ENCODE measurements around the gene B3GNT9. TPM values are rescaled to one million over a fixed set of nuclear protein-coding genes. Genes with fewer than 3 reads are reported as not detected.

Gene B3GNT9
- total RNA-seq, 3 donors from 2014 or later: 7.8 to 13.3 (median 11.1) TPM

DNA sequence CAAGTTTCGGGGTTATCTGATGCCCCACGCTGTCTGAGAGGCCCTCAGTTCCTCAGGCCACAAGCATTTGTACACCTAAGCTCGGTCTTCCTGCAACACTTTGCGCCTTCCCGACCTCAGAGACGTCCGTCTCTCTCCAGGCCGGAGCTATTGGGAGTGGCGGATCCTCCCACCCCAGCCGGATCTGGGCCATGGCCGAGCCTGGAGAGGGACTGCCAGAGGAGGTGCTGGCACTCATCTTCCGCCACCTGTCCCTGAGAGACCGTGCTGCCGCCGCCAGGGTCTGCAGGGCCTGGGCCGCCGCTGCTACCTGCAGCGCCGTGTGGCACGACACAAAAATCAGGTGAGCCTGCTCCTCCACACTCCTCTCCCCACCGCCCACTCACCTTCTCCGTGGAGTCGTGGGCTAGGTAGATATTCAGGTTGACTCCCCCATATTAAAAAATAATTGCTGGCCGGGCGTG lies 10.8 kb upstream of the B3GNT9 start:
- intact Hi-C loops (cut with DNase I; ENCODE audit: low total_unique reads): no loop called here
- H3K4me1 ChIP-seq: peaks cover 10 to 11% of the 10 kb centered on the region in 2 donors
- no peak for DNase-seq (ENCODE audit: low spot score in 2 of 2)
- peak overlapping the region in 2 of 3 donors; percentile 80 to 96 for H3K4me3 ChIP-seq
- H3K27ac ChIP-seq: no peak overlapping the region
- TF ChIP-seq POLR2AphosphoS5 (IDR thresholded peaks at IDR 0.05): no peak
- no peak for TF ChIP-seq POLR2A (IDR thresholded peaks at IDR 0.05)
- TF ChIP-seq, protein P1, sequence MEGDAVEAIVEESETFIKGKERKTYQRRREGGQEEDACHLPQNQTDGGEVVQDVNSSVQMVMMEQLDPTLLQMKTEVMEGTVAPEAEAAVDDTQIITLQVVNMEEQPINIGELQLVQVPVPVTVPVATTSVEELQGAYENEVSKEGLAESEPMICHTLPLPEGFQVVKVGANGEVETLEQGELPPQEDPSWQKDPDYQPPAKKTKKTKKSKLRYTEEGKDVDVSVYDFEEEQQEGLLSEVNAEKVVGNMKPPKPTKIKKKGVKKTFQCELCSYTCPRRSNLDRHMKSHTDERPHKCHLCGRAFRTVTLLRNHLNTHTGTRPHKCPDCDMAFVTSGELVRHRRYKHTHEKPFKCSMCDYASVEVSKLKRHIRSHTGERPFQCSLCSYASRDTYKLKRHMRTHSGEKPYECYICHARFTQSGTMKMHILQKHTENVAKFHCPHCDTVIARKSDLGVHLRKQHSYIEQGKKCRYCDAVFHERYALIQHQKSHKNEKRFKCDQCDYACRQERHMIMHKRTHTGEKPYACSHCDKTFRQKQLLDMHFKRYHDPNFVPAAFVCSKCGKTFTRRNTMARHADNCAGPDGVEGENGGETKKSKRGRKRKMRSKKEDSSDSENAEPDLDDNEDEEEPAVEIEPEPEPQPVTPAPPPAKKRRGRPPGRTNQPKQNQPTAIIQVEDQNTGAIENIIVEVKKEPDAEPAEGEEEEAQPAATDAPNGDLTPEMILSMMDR (IDR thresholded peaks at IDR 0.05): no peak
- H3K9me3 ChIP-seq: no peaks in the 10 kb centered on the region
- H3K36me3 ChIP-seq: no peaks in the 10 kb centered on the region
- no peaks in the 10 kb centered on the region for H3K27me3 ChIP-seq

DNA sequence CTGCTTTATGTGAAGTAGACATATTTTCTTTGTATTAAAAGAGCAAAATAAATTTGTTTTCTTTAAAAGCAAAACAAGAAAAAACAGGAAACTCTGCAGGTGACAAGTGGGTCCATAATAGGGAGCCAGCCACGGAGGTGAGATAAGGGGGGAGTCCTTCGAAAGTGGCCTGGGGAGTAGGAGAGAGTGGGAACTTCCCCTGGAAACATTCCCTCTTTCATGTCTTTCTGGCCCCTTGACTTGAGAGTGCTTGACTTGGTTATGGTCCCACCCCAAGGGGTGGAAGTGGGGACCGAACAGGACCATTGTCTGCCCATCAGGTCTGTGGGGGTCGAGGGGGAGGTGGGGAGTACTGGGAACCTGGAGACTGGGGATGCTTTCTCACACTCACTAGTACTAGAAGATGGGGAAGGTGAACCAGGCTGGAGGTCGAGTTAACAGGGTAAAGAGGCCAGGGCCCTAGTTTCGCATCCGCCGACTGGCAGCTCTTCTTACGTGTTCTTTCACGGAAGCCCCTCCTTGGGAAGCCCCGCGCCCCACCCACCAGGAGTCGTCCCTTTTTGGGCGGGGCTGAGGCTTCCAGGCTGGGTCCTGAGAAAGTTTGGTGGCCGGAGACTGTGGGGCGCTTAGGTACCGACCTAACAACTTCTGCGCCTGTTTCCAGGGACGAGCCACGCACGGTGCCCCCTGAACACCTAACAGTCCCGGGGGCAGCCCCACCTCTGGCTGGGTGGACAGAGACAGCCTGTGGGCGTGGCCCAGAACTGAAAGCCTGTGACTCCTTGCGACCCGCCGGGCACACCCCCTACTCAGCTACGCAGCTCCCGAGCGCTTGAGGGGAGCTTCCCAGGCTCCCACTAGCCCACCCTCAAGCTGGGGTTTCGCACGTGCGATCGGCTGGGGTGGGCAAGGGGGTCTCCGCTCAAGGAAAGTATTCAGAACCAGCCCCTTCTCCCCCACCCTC lies 8.1 kb upstream of the B3GNT9 start:
- peak overlapping the region; percentile 80 to 96 (median 93) for H3K4me3 ChIP-seq
- no peak for DNase-seq (ENCODE audit: low spot score in 2 of 2)
- intact Hi-C loops (cut with DNase I; ENCODE audit: low total_unique reads): no loop called here
- H3K36me3 ChIP-seq: no peaks in the 10 kb centered on the region
- H3K9me3 ChIP-seq: no peaks in the 10 kb centered on the region
- peak overlapping the region; percentile 81 to 86 for H3K27ac ChIP-seq
- peaks cover 5 to 11% of the 10 kb centered on the region in 2 donors for H3K4me1 ChIP-seq
- TF ChIP-seq POLR2AphosphoS5 (IDR thresholded peaks at IDR 0.05) (no peak), POLR2A (IDR thresholded peaks at IDR 0.05) (no peak)
- TF ChIP-seq, protein P1 (IDR thresholded peaks at IDR 0.05): no peak
- H3K27me3 ChIP-seq: no peaks in the 10 kb centered on the region

DNA sequence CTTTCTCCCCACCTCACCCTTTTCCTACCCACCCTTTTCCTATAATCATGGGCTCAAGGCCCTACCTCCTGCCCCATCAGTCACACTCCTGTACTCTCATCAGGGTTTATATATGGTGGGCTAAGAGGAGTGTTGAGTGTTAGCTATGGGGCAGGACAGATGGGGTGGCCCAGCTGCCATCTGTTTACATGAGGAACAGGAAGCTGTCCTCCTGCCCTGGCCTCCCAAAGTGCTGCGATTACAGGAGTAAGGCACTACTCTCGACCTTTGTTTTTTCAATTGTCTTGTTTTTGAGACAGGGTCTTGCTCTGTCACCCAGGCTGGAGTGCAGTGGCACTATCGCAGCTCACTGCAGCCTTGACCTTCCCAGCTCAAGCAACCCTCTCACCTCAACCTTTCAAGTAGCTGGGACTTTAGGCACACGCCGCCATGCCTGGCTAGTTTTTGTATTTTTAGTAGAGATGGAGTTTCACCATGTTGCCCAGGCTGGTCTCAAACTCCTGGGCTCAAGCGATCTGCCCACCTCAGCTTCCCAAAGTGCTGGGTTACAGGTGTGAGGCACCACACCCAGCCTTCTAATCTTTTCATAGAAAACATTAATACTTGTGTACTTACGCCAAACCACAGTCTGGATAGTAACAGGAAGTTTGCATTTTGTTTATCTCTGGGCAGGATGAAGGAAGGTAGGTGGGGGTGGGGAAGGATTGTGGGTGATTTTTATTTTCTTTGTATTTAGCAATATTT lies 7.3 kb upstream of the B3GNT9 start:
- Histone ChIP-seq H3K9me3 (no peaks in the 10 kb centered on the region), H3K27me3 (no peaks in the 10 kb centered on the region), H3K27ac (peak overlapping the region in 1 of 2 donors; percentile 43), H3K4me3 (no peak overlapping the region), H3K4me1 (peaks cover 0 to 10% of the 10 kb centered on the region in 2 donors), H3K36me3 (no peaks in the 10 kb centered on the region)
- intact Hi-C loops (cut with DNase I; ENCODE audit: low total_unique reads): no loop called here
- TF ChIP-seq POLR2AphosphoS5 (IDR thresholded peaks at IDR 0.05) (no peak), POLR2A (IDR thresholded peaks at IDR 0.05) (no peak)
- TF ChIP-seq, protein P1 (IDR thresholded peaks at IDR 0.05): no peak
- no peak for DNase-seq (ENCODE audit: low spot score in 2 of 2)

DNA sequence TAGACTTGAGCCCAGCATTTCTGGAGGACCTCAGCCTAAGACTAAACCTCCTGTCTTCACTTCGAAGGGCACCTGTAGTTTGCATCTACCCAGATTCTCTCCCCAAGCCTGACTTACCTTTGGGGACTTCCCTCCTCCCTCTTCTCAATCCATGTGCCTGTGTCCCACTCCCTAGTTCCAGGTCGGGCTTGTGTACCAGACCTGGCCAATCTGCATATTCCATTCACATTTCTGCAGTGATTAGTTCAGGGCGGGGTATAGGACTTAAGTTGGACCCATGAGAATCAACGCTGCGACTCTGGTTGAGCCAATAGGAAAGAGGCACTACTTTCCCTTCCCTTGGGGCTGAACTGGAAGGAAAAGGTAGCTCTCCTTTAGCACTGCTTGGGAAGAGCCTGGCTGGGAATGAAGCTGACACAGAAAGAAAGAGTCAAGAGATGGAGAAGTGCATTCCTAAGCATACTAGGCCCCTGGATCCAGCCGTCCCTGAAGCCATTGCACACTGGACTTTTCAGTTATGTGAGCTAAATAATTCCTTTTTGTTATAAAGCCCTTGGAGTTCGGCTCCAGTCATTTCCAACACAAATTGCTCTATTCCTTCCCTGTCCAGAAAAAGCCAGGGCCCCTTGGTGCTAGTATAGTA lies 6.4 kb upstream of the B3GNT9 start:
- Histone ChIP-seq H3K4me3 (no peak overlapping the region), H3K9me3 (no peaks in the 10 kb centered on the region), H3K27me3 (no peaks in the 10 kb centered on the region), H3K27ac (no peak overlapping the region), H3K36me3 (no peaks in the 10 kb centered on the region), H3K4me1 (peaks cover 0 to 10% of the 10 kb centered on the region in 2 donors)
- no peak for DNase-seq (ENCODE audit: low spot score in 2 of 2)
- intact Hi-C loops (cut with DNase I; ENCODE audit: low total_unique reads): no loop called here
- TF ChIP-seq POLR2AphosphoS5 (IDR thresholded peaks at IDR 0.05) (no peak), POLR2A (IDR thresholded peaks at IDR 0.05) (no peak)
- TF ChIP-seq, protein P1 (IDR thresholded peaks at IDR 0.05): no peak

Data from breast epithelium (tissue), 4 donors.